ENCODE results near the gene NOL9.

- TF ChIP-seq RERE (CRISPR knock-in tag; IDR thresholded peaks at IDR 0.05; ENCODE audit: low read depth) (no peak), ZNF850 (CRISPR knock-in tag; conservative IDR thresholded peaks at IDR 0.05) (no peak), CBX5 (CRISPR knock-in tag; IDR thresholded peaks at IDR 0.05; ENCODE audit: borderline replicate concordance) (0 out of 2 replicates have a peak, but pooled peaks have one; percentile 2), ZNF460 (CRISPR knock-in tag; IDR thresholded peaks at IDR 0.05; ENCODE audit: borderline replicate concordance) (no peak), CTCF (CRISPR knock-in tag; IDR thresholded peaks at IDR 0.05) (no peak), ZFP62 (CRISPR knock-in tag; IDR thresholded peaks at IDR 0.05) (no peak), ZNF577 (CRISPR knock-in tag; IDR thresholded peaks at IDR 0.05; ENCODE audit: borderline replicate concordance, low read depth) (no peak), ZFYVE20 (CRISPR knock-in tag; IDR thresholded peaks at IDR 0.05; ENCODE audit: borderline replicate concordance, low read depth) (no peak)
These were observed 46.2 kb upstream of the NOL9 start for GRCh38 chr1:6600410-6601048.
